CD14-positive monocyte (primary cell): ENCODE measurements around the gene SPTLC1. TPM values are rescaled to one million over a fixed set of nuclear protein-coding genes. Genes with fewer than 3 reads are reported as not detected.

Experiments
- DNase-seq, 3 donors: peaks; one replicate each; pipeline ENCODE4 v3.0.0-alpha.2; 2011 to 2022
- H2AFZ ChIP-seq: 2 replicates; pipeline ENCODE4 v1.6.0; 2012; ENCODE audit warnings: mild to moderate bottlenecking, low read depth, low read length, inconsistent platforms; ENCODE audit not compliant: insufficient read depth, poor library complexity, severe bottlenecking
- H3K27ac ChIP-seq, 2 donors: 1 replicate in 1 of 2; 2 replicates in 1 of 2; pipeline ENCODE4 v1.5.1; 2012 to 2013; ENCODE audit warnings: low read length in 2 of 2, control low read depth in 1 of 2, inconsistent platforms in 1 of 2, low read depth in 1 of 2, mild to moderate bottlenecking in 1 of 2
- H3K27me3 ChIP-seq, 2 donors: one replicate each; pipeline versions ENCODE4 v1.6.0 to v1.6.1; 2011 to 2013; ENCODE audit warnings: low read length in 2 of 2; ENCODE audit not compliant: control insufficient read depth in 2 of 2, insufficient read depth in 2 of 2
- H3K36me3 ChIP-seq, 2 donors: replicated peaks in 1 of 2; 1 replicate in 1 of 2; 2 replicates in 1 of 2; pipeline versions ENCODE4 v1.5.1 to v1.6.1; 2012 to 2013; ENCODE audit warnings: low read length in 2 of 2, control low read depth in 1 of 2, inconsistent platforms in 1 of 2, mild to moderate bottlenecking in 1 of 2; ENCODE audit not compliant: insufficient read depth in 2 of 2, control insufficient read depth in 1 of 2
- H3K4me1 ChIP-seq, 2 donors: 1 replicate in 1 of 2; 2 replicates in 1 of 2; pipeline versions ENCODE4 v1.5.1 to v1.6.1; 2012 to 2013; ENCODE audit warnings: low read length in 2 of 2, control low read depth in 1 of 2, inconsistent platforms in 1 of 2, mild to moderate bottlenecking in 1 of 2, moderate library complexity in 1 of 2; ENCODE audit not compliant: insufficient read depth in 2 of 2, control insufficient read depth in 1 of 2
- H3K4me2 ChIP-seq: replicated peaks from 2 replicates; pipeline ENCODE3; 2012; ENCODE audit warnings: low read length, moderate library complexity, mild to moderate bottlenecking; ENCODE audit not compliant: poor library complexity, severe bottlenecking; ENCODE audit errors: extremely low read depth
- H3K4me3 ChIP-seq, 3 experiments: fragments of 200-600 bp in 1 of 3; sonication (generic) in 1 of 3; replicated peaks in 1 of 3; 1 replicate in 2 of 3; 2 replicates in 1 of 3; pipeline ENCODE4 v1.5.1; 2011 to 2013; ENCODE audit warnings: low read length in 3 of 3, mild to moderate bottlenecking in 3 of 3, control low read depth in 2 of 3, low read depth in 2 of 3, inconsistent platforms in 1 of 3, moderate library complexity in 1 of 3
- H3K79me2 ChIP-seq: 2 replicates; pipeline ENCODE4 v1.6.0; 2012; ENCODE audit warnings: mild to moderate bottlenecking, control low read depth, inconsistent platforms, low read length, moderate library complexity; ENCODE audit not compliant: insufficient read depth
- H3K9ac ChIP-seq: 2 replicates; pipeline ENCODE4 v1.6.0; 2017; ENCODE audit warnings: low read length, mild to moderate bottlenecking; ENCODE audit not compliant: insufficient read depth, poor library complexity, severe bottlenecking
- H3K9me3 ChIP-seq, 2 donors: replicated peaks in 1 of 2; 1 replicate in 1 of 2; 2 replicates in 1 of 2; pipeline versions ENCODE4 v1.5.1 to v1.6.1; 2012 to 2013; ENCODE audit warnings: low read length in 2 of 2, control low read depth in 1 of 2; ENCODE audit not compliant: control insufficient read depth in 1 of 2, insufficient read depth in 1 of 2
- H4K20me1 ChIP-seq: 2 replicates; pipeline ENCODE4 v1.6.0; 2012; ENCODE audit warnings: mild to moderate bottlenecking, low read length, control low read depth, moderate library complexity; ENCODE audit not compliant: insufficient read depth
- H3K27ac Mint-ChIP-seq, 7 donors: one replicate each; pipeline ENCODE4 v1.8.0; 2020; ENCODE audit warnings: mild to moderate bottlenecking in 7 of 7, mixed read lengths in 7 of 7, moderate library complexity in 6 of 7, inconsistent platforms in 2 of 7
- H3K27me3 Mint-ChIP-seq, 3 donors: one replicate each; pipeline ENCODE4 v1.8.0; 2021 to 2022; ENCODE audit warnings: low read depth in 3 of 3, mild to moderate bottlenecking in 3 of 3, mixed read lengths in 3 of 3, moderate library complexity in 3 of 3, inconsistent platforms in 1 of 3
- H3K36me3 Mint-ChIP-seq, 2 donors: one replicate each; pipeline ENCODE4 v1.8.0; 2020; ENCODE audit warnings: mixed read lengths in 2 of 2, inconsistent platforms in 1 of 2, mild to moderate bottlenecking in 1 of 2
- H3K4me1 Mint-ChIP-seq: one replicate; pipeline ENCODE4 v1.8.0; 2020; ENCODE audit warnings: mild to moderate bottlenecking, mixed read lengths
- H3K4me3 Mint-ChIP-seq, 2 donors: one replicate each; pipeline ENCODE4 v1.8.0; 2020; ENCODE audit warnings: mild to moderate bottlenecking in 2 of 2, mixed read lengths in 2 of 2, moderate library complexity in 1 of 2
- H3K9me3 Mint-ChIP-seq, 7 donors: one replicate each; pipeline ENCODE4 v1.8.0; 2020 to 2022; ENCODE audit warnings: mixed read lengths in 7 of 7, mild to moderate bottlenecking in 6 of 7, moderate library complexity in 6 of 7, inconsistent platforms in 2 of 7
- WGBS: methylation state at CpG from one replicate; pipeline ENCODE4 v1.1.5; 2013; ENCODE audit warnings: missing lambda C conversion rate; ENCODE audit not compliant: insufficient coverage; 5-methylcytosine and 5-hydroxymethylcytosine counted together
- intact Hi-C, 2 donors: fragments of 100-400 bp; cut with micrococcal nuclease; formaldehyde crosslinking; loops; one replicate each; pipeline versions ENCODE4 v1.15.0 to v1.15.1; 2023
- polyA plus RNA-seq, 3 donors: library from polyadenylated mRNA; depleted of rRNA in 1 of 3; unstranded in 2 of 3; stranded (reverse) in 1 of 3; fragments of 300-500 nt in 2 of 3; fragments of >200 nt in 1 of 3; fragmentation: Illumina TruSeq in 2 of 3; gene quantifications; 1 replicate in 2 of 3; 2 replicates in 1 of 3; pipeline ENCODE4 v1.2.3, GENCODE V29; 2012 to 2021
- TF ChIP-seq, protein P1 (sequence below): fragments of 200-600 bp; IDR thresholded peaks from one replicate; pipeline ENCODE4 v1.8.0; 2022; ENCODE audit warnings: antibody characterized with exemption, mild to moderate bottlenecking

SPTLC1 gene
- polyA plus RNA-seq, 3 donors, result 37.4 to 92.4 (median 80.0) TPM

DNA sequence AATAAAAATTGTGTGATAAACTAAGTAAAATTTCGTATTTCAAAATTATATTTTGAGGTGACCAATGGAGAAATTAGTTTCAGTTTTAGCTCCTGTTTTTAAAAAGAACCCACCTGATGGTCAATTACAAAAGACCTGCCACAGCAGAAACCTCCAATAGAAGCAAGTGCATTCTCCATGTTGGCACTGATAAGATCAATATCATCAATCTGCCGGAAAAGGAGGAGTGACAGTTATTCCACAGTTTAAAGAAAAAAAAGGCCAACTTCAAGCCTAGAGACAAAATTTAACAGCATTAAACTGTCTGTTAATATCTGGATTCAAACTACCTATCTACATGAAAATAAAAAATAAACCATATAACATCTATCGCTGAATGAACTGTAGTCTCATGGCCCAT is 67.7 kb downstream of the SPTLC1 start:
- no peak overlapping the region for H3K4me2 ChIP-seq
- H3K4me3 ChIP-seq, result no peak overlapping the region
- Mint-ChIP-seq H3K4me1 (no peaks in the 10 kb centered on the region), H3K27ac (no peak overlapping the region), H3K9me3 (peaks cover 15 to 22% (median 19%) of the 10 kb centered on the region in 7 donors), H3K36me3 (peaks cover 89 to 97% of the 10 kb centered on the region in 2 donors), H3K4me3 (no peak overlapping the region), H3K27me3 (no peaks in the 10 kb centered on the region)
- H2AFZ ChIP-seq, result no peak overlapping the region
- TF ChIP-seq, protein P1, sequence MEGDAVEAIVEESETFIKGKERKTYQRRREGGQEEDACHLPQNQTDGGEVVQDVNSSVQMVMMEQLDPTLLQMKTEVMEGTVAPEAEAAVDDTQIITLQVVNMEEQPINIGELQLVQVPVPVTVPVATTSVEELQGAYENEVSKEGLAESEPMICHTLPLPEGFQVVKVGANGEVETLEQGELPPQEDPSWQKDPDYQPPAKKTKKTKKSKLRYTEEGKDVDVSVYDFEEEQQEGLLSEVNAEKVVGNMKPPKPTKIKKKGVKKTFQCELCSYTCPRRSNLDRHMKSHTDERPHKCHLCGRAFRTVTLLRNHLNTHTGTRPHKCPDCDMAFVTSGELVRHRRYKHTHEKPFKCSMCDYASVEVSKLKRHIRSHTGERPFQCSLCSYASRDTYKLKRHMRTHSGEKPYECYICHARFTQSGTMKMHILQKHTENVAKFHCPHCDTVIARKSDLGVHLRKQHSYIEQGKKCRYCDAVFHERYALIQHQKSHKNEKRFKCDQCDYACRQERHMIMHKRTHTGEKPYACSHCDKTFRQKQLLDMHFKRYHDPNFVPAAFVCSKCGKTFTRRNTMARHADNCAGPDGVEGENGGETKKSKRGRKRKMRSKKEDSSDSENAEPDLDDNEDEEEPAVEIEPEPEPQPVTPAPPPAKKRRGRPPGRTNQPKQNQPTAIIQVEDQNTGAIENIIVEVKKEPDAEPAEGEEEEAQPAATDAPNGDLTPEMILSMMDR, result no peak
- WGBS, result 100% methylated on average over 1 of the region's 3 CpGs
- H3K9ac ChIP-seq, result no peak overlapping the region
- DNase-seq, result no peak
- intact Hi-C loops, result no loop called here
- no peaks in the 10 kb centered on the region for H3K79me2 ChIP-seq
- H3K36me3 ChIP-seq, result peaks cover 78 to 97% of the 10 kb centered on the region in 2 donors
- peaks cover 7 to 25% of the 10 kb centered on the region in 2 donors for H3K9me3 ChIP-seq
- no peaks in the 10 kb centered on the region for H3K4me1 ChIP-seq
- no peaks in the 10 kb centered on the region for H3K27me3 ChIP-seq
- H4K20me1 ChIP-seq, result no peaks in the 10 kb centered on the region
- no peak overlapping the region for H3K27ac ChIP-seq

DNA sequence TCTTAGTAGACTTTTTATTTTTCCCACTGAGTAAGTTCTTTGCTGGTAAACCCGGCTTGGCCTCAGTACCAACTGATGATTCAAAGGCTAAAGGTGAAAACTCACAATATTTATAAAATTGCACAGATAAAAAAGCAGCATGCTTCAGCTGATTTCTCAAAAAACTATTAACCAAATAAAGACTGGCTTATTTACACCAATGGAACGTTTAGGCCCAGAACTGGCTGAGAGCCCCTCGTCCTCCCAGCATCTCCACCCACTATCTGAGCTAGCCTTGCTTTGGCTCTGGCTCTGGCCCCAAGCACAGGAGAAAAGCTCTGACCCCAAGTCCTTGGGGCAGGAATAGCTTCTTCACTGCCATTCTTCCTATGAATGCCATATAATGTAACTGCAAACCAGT is 68.5 kb downstream of the SPTLC1 start:
- 94% methylated on average over 2 of the region's 3 CpGs for WGBS
- peaks cover 90 to 97% of the 10 kb centered on the region in 2 donors for H3K36me3 Mint-ChIP-seq
- H3K9ac ChIP-seq, result no peak overlapping the region
- TF ChIP-seq, protein P1, result no peak
- no peaks in the 10 kb centered on the region for H3K27me3 ChIP-seq
- H3K9me3 ChIP-seq, result peaks cover 10 to 33% of the 10 kb centered on the region in 2 donors
- H3K36me3 ChIP-seq, result peaks cover 82 to 100% of the 10 kb centered on the region in 2 donors
- H3K4me3 Mint-ChIP-seq, result no peak overlapping the region
- no peaks in the 10 kb centered on the region for H3K4me1 Mint-ChIP-seq
- no peaks in the 10 kb centered on the region for H3K27me3 Mint-ChIP-seq
- H3K79me2 ChIP-seq, result no peaks in the 10 kb centered on the region
- no peak overlapping the region for H2AFZ ChIP-seq
- intact Hi-C loops, result no loop called here
- H3K4me2 ChIP-seq, result no peak overlapping the region
- H3K9me3 Mint-ChIP-seq, result peaks cover 21 to 29% (median 26%) of the 10 kb centered on the region in 7 donors
- DNase-seq, result no peak
- no peak overlapping the region for H3K27ac Mint-ChIP-seq
- no peak overlapping the region for H3K4me3 ChIP-seq
- no peaks in the 10 kb centered on the region for H4K20me1 ChIP-seq
- no peak overlapping the region for H3K27ac ChIP-seq
- H3K4me1 ChIP-seq, result no peaks in the 10 kb centered on the region
